Right renal cortex interstitium (tissue), 3 donors: ENCODE measurements around the gene RPS19. TPM values are rescaled to one million over a fixed set of nuclear protein-coding genes. Genes with fewer than 3 reads are reported as not detected.

Experiments used
- DNase-seq, 3 donors: peaks; one replicate each; pipeline ENCODE4 v3.0.0-alpha.2; 2013; ENCODE audit warnings: low read depth in 3 of 3, low spot score in 2 of 3
- polyA plus RNA-seq, 3 donors: library from polyadenylated mRNA; unstranded; fragments of 120-200 nt; gene quantifications; one replicate each; pipeline ENCODE4 v1.2.1, GENCODE V29; 2013; ENCODE audit not compliant: insufficient read length in 3 of 3

Gene RPS19
- polyA plus RNA-seq, 3 donors: 1,197 to 1,314 (median 1,210) TPM

GRCh38 chr19:41897181-41897580 lies 37.1 kb downstream of the RPS19 start:
- DNase-seq: no peak

- no peak for DNase-seq
These were observed 37.8 kb downstream of the RPS19 start for GRCh38 chr19:41897820-41898219.

GRCh38 chr19:41898235-41898634 lies 38.2 kb downstream of the RPS19 start:
- DNase-seq: no peak

GRCh38 chr19:41901707-41902360 lies 41.8 kb downstream of the RPS19 start:
- no peak for DNase-seq

- DNase-seq: no peak
These were observed 42.5 kb downstream of the RPS19 start for GRCh38 chr19:41902594-41902993.

GRCh38 chr19:41903193-41903953 lies 43.3 kb downstream of the RPS19 start:
- no peak for DNase-seq

GRCh38 chr19:41904118-41904870 lies 44.2 kb downstream of the RPS19 start:
- DNase-seq: no peak

- no peak for DNase-seq
These were observed 45.4 kb downstream of the RPS19 start for GRCh38 chr19:41905273-41906002.

- DNase-seq: no peak
These were observed 46.2 kb downstream of the RPS19 start for GRCh38 chr19:41906271-41906670.

- no peak for DNase-seq
These were observed 47.0 kb downstream of the RPS19 start for GRCh38 chr19:41906916-41907680.

GRCh38 chr19:41907994-41908615 lies 48.0 kb downstream of the RPS19 start:
- no peak for DNase-seq

GRCh38 chr19:41908724-41909464 lies 48.8 kb downstream of the RPS19 start:
- DNase-seq: no peak

GRCh38 chr19:41909706-41910105 lies 49.7 kb downstream of the RPS19 start:
- no peak for DNase-seq

GRCh38 chr19:41910240-41910991 lies 50.4 kb downstream of the RPS19 start:
- DNase-seq: no peak

- DNase-seq: no peak
These were observed 51.2 kb downstream of the RPS19 start for GRCh38 chr19:41910992-41911888.

GRCh38 chr19:41911889-41912731 lies 52.1 kb downstream of the RPS19 start:
- DNase-seq: no peak
